ENCODE measurements around the gene CRYL1.
A peak's percentile ranks its signal among the peaks of the same experiment; 100 is the strongest.

The CRYL1 gene

GRCh38 chr13:20525601-20526544 is at the start of gene CRYL1:
CRYL1 (minus strand) TSS chr13:20525857; CDS start chr13:20525794, 63 bp downstream.
- DNase-seq: peak; percentile 75

- DNase-seq: no peak
Measured at GRCh38 chr13:20573636-20574035, 48.0 kb upstream of the CRYL1 start.

- no peak for DNase-seq
Measured at GRCh38 chr13:20573186-20573585, 47.5 kb upstream of the CRYL1 start.

- DNase-seq: no peak
Measured at GRCh38 chr13:20571676-20572075, 46.0 kb upstream of the CRYL1 start.

- DNase-seq: no peak
Measured at GRCh38 chr13:20570517-20570916, 44.9 kb upstream of the CRYL1 start.

GRCh38 chr13:20567881-20568528 is 42.3 kb upstream of the CRYL1 start:
- no peak for DNase-seq

- DNase-seq: peak; percentile 85
Measured at GRCh38 chr13:20566898-20567874, 41.5 kb upstream of the CRYL1 start, which contains the start of gene IFT88. IFT88 (plus strand) TSS chr13:20567157; CDS start chr13:20574386, 7,229 bp downstream.

- DNase-seq: peak; percentile 82
Measured at GRCh38 chr13:20566468-20566897, 40.8 kb upstream of the CRYL1 start.

- DNase-seq: no peak
Measured at GRCh38 chr13:20565115-20565736, 39.6 kb upstream of the CRYL1 start.

- no peak for DNase-seq
Measured at GRCh38 chr13:20561741-20562140, 36.1 kb upstream of the CRYL1 start.

GRCh38 chr13:20559659-20560356 is 34.2 kb upstream of the CRYL1 start:
- no peak for DNase-seq

- no peak for DNase-seq
Measured at GRCh38 chr13:20558982-20559381, 33.3 kb upstream of the CRYL1 start.

- DNase-seq: no peak
Measured at GRCh38 chr13:20553311-20553710, 27.7 kb upstream of the CRYL1 start.

- no peak for DNase-seq
Measured at GRCh38 chr13:20550799-20551198, 25.1 kb upstream of the CRYL1 start.

GRCh38 chr13:20547479-20547908 is 21.8 kb upstream of the CRYL1 start:
- no peak for DNase-seq

GRCh38 chr13:20546556-20546955 is 20.9 kb upstream of the CRYL1 start:
- DNase-seq: no peak

- DNase-seq: no peak
Measured at GRCh38 chr13:20544201-20544923, 18.7 kb upstream of the CRYL1 start.

- DNase-seq: no peak
Measured at GRCh38 chr13:20536992-20537391, 11.3 kb upstream of the CRYL1 start.

- DNase-seq: no peak
Measured at GRCh38 chr13:20534038-20534608, 8.5 kb upstream of the CRYL1 start.

- DNase-seq: no peak
Measured at GRCh38 chr13:20528452-20528851, 2.8 kb upstream of the CRYL1 start.
